ENCODE results near the gene COMT.
A peak's percentile ranks its signal among the peaks of the same experiment; 100 is the strongest.

COMT gene

GRCh38 chr22:19898831-19899567 is 42.6 kb upstream of the COMT start:
- no peak overlapping the region for H3K4ac ChIP-seq (ENCODE audit: low read length)
- H3K36me3 ChIP-seq (replicated peaks in 1 of 2; ENCODE audit: control insufficient read depth in 2 of 2, insufficient read depth in 2 of 2, low read length in 2 of 2) = no peaks in the 10 kb centered on the region
- H3K9ac ChIP-seq (ENCODE audit: low read depth, low read length, poor library complexity) = no peak overlapping the region
- no peak for DNase-seq (ENCODE audit: low spot score)
- H3K9me3 ChIP-seq (replicated peaks in 1 of 2; ENCODE audit: control insufficient read depth in 2 of 2, insufficient read depth in 1 of 2, low read depth in 1 of 2, low read length in 2 of 2) = no peaks in the 10 kb centered on the region
- H3K79me1 ChIP-seq (ENCODE audit: low read depth, low read length) = no peaks in the 10 kb centered on the region
- H3K23ac ChIP-seq (ENCODE audit: low read depth, low read length, poor library complexity) = no peak overlapping the region
- peaks cover 20 to 29% of the 10 kb centered on the region in 2 donors for H3K4me1 ChIP-seq (ENCODE audit: control insufficient read depth in 2 of 2, insufficient read depth in 1 of 2, low read depth in 1 of 2, low read length in 2 of 2)
- H2BK12ac ChIP-seq (ENCODE audit: low read length) = peak overlapping the region; percentile 64
- H4K8ac ChIP-seq (ENCODE audit: low read depth, low read length) = peak overlapping the region; percentile 53
- H3K27me3 ChIP-seq (ENCODE audit: control insufficient read depth in 3 of 3, insufficient read depth in 3 of 3, low read depth in 1 of 3, low read length in 3 of 3) = peaks cover 0 to 1% (median 0%) of the 10 kb centered on the region in 3 experiments
- no peak overlapping the region for H4K91ac ChIP-seq (ENCODE audit: low read depth, low read length, poor library complexity)
- no peak overlapping the region for H2BK15ac ChIP-seq (ENCODE audit: low read length)
- H2AFZ ChIP-seq (ENCODE audit: low read length) = no peak overlapping the region
- no peak overlapping the region for H2BK5ac ChIP-seq (ENCODE audit: low read length)
- no peak overlapping the region for H2BK120ac ChIP-seq (ENCODE audit: low read depth, low read length)
- WGBS, 2 donors (ENCODE audit: extremely low coverage in 2 of 2, insufficient read length in 2 of 2, insufficient replicate concordance in 1 of 2) = no CpG with 5 or more reads among the region's 16 CpGs
- H3K18ac ChIP-seq (ENCODE audit: low read length) = peak overlapping the region; percentile 67
- H3K4me3 ChIP-seq (ENCODE audit: low read length in 2 of 2) = no peak overlapping the region
- H3K4me2 ChIP-seq (ENCODE audit: insufficient read depth, low read length, poor library complexity, severe bottlenecking) = no peak overlapping the region
- H2AK5ac ChIP-seq (ENCODE audit: low read depth, low read length) = peak overlapping the region; percentile 29
- H3K27ac ChIP-seq (replicated peaks; ENCODE audit: low read length) = no peak overlapping the region
- H3K14ac ChIP-seq (ENCODE audit: low read length) = no peak overlapping the region

GRCh38 chr22:19900707-19901436 is 40.7 kb upstream of the COMT start:
- H2BK120ac ChIP-seq (ENCODE audit: low read depth, low read length) = peak overlapping the region; percentile 97
- whole genome bisulfite sequencing, 2 donors (ENCODE audit: extremely low coverage in 2 of 2, insufficient read length in 2 of 2, insufficient replicate concordance in 1 of 2) = no CpG with 5 or more reads among the region's 13 CpGs
- no peaks in the 10 kb centered on the region for H3K79me1 ChIP-seq (ENCODE audit: low read depth, low read length)
- H3K27me3 ChIP-seq (ENCODE audit: control insufficient read depth in 3 of 3, insufficient read depth in 3 of 3, low read depth in 1 of 3, low read length in 3 of 3) = peaks cover 0 to 6% (median 0%) of the 10 kb centered on the region in 3 experiments
- H3K4me2 ChIP-seq (ENCODE audit: insufficient read depth, low read length, poor library complexity, severe bottlenecking) = no peak overlapping the region
- H4K8ac ChIP-seq (ENCODE audit: low read depth, low read length) = peak overlapping the region; percentile 52
- H3K4me3 ChIP-seq (ENCODE audit: low read length in 2 of 2) = no peak overlapping the region
- DNase-seq (ENCODE audit: low spot score) = no peak
- peaks cover 20 to 36% of the 10 kb centered on the region in 2 donors for H3K4me1 ChIP-seq (ENCODE audit: control insufficient read depth in 2 of 2, insufficient read depth in 1 of 2, low read depth in 1 of 2, low read length in 2 of 2)
- H2AK5ac ChIP-seq (ENCODE audit: low read depth, low read length) = peak overlapping the region; percentile 70
- no peak overlapping the region for H4K91ac ChIP-seq (ENCODE audit: low read depth, low read length, poor library complexity)
- peak overlapping the region; percentile 33 for H2BK12ac ChIP-seq (ENCODE audit: low read length)
- no peak overlapping the region for H3K14ac ChIP-seq (ENCODE audit: low read length)
- H3K36me3 ChIP-seq (replicated peaks in 1 of 2; ENCODE audit: control insufficient read depth in 2 of 2, insufficient read depth in 2 of 2, low read length in 2 of 2) = no peaks in the 10 kb centered on the region
- peak overlapping the region; percentile 55 for H3K18ac ChIP-seq (ENCODE audit: low read length)
- peak overlapping the region; percentile 28 for H3K4ac ChIP-seq (ENCODE audit: low read length)
- no peak overlapping the region for H2AFZ ChIP-seq (ENCODE audit: low read length)
- H2BK5ac ChIP-seq (ENCODE audit: low read length) = no peak overlapping the region
- no peaks in the 10 kb centered on the region for H3K9me3 ChIP-seq (replicated peaks in 1 of 2; ENCODE audit: control insufficient read depth in 2 of 2, insufficient read depth in 1 of 2, low read depth in 1 of 2, low read length in 2 of 2)
- peak overlapping the region; percentile 84 for H2BK15ac ChIP-seq (ENCODE audit: low read length)
- H3K23ac ChIP-seq (ENCODE audit: low read depth, low read length, poor library complexity) = peak overlapping the region; percentile 25
- no peak overlapping the region for H3K9ac ChIP-seq (ENCODE audit: low read depth, low read length, poor library complexity)
- H3K27ac ChIP-seq (replicated peaks; ENCODE audit: low read length) = no peak overlapping the region

DNA sequence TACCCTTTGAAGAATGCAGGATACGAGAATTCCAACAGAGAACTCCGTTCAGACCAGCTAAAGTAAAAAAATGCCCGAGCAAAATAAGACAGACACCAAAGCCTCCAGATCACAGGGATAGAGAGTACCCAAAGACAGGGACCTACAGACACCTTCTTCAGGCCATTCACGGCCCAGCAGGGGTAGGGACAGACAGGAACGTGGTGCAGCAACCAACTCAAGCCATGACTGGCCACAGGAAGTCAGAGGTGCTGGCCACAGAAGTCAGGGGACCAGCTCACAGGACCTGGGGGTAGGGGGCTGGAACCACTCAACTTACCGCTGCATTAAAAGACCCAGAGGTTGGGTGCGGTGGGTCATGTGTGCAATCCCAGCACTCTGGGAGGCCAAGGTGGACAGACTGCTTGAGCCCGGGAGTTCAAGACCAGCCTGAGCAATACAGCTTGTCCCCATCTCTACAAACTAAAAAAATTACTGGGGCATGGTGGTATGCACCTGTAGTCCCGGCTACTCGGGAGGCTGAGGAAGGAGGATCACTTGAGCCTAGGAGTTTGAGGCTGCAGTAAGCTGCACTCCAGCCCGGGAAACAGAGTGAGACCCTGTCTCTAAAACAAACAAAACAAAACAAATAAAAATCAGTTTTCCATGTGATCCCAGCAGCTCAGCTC is 39.9 kb upstream of the COMT start:
- no peak overlapping the region for H2BK5ac ChIP-seq (ENCODE audit: low read length)
- no peak overlapping the region for H4K91ac ChIP-seq (ENCODE audit: low read depth, low read length, poor library complexity)
- H3K36me3 ChIP-seq (replicated peaks in 1 of 2; ENCODE audit: control insufficient read depth in 2 of 2, insufficient read depth in 2 of 2, low read length in 2 of 2) = no peaks in the 10 kb centered on the region
- H3K79me1 ChIP-seq (ENCODE audit: low read depth, low read length) = no peaks in the 10 kb centered on the region
- H3K23ac ChIP-seq (ENCODE audit: low read depth, low read length, poor library complexity) = no peak overlapping the region
- H3K4me1 ChIP-seq (ENCODE audit: control insufficient read depth in 2 of 2, insufficient read depth in 1 of 2, low read depth in 1 of 2, low read length in 2 of 2) = peaks cover 20 to 36% of the 10 kb centered on the region in 2 donors
- no peak overlapping the region for H2BK120ac ChIP-seq (ENCODE audit: low read depth, low read length)
- H3K9me3 ChIP-seq (replicated peaks in 1 of 2; ENCODE audit: control insufficient read depth in 2 of 2, insufficient read depth in 1 of 2, low read depth in 1 of 2, low read length in 2 of 2) = no peaks in the 10 kb centered on the region
- no peak overlapping the region for H2BK15ac ChIP-seq (ENCODE audit: low read length)
- H3K18ac ChIP-seq (ENCODE audit: low read length) = peak overlapping the region; percentile 2
- no peak overlapping the region for H3K14ac ChIP-seq (ENCODE audit: low read length)
- peak overlapping the region; percentile 49 for H2AK5ac ChIP-seq (ENCODE audit: low read depth, low read length)
- no peak overlapping the region for H2AFZ ChIP-seq (ENCODE audit: low read length)
- H3K4me3 ChIP-seq (ENCODE audit: low read length in 2 of 2) = no peak overlapping the region
- H3K4ac ChIP-seq (ENCODE audit: low read length) = no peak overlapping the region
- no peak overlapping the region for H3K27ac ChIP-seq (replicated peaks; ENCODE audit: low read length)
- H3K9ac ChIP-seq (ENCODE audit: low read depth, low read length, poor library complexity) = no peak overlapping the region
- peaks cover 0 to 9% (median 0%) of the 10 kb centered on the region in 3 experiments for H3K27me3 ChIP-seq (ENCODE audit: control insufficient read depth in 3 of 3, insufficient read depth in 3 of 3, low read depth in 1 of 3, low read length in 3 of 3)
- no peak for DNase-seq (ENCODE audit: low spot score)
- H4K8ac ChIP-seq (ENCODE audit: low read depth, low read length) = no peak overlapping the region
- H3K4me2 ChIP-seq (ENCODE audit: insufficient read depth, low read length, poor library complexity, severe bottlenecking) = no peak overlapping the region
- H2BK12ac ChIP-seq (ENCODE audit: low read length) = no peak overlapping the region
- WGBS, 2 donors (ENCODE audit: extremely low coverage in 2 of 2, insufficient read length in 2 of 2, insufficient replicate concordance in 1 of 2) = no CpG with 5 or more reads among the region's 11 CpGs

Measured in neuronal stem cell (in vitro differentiated cells).